ENCODE measurements around the gene VAT1. TPM values are rescaled to one million over a fixed set of nuclear protein-coding genes. Genes with fewer than 3 reads are reported as not detected.

VAT1 gene
- 189 and 196 TPM in 2 replicates for total RNA-seq

DNA sequence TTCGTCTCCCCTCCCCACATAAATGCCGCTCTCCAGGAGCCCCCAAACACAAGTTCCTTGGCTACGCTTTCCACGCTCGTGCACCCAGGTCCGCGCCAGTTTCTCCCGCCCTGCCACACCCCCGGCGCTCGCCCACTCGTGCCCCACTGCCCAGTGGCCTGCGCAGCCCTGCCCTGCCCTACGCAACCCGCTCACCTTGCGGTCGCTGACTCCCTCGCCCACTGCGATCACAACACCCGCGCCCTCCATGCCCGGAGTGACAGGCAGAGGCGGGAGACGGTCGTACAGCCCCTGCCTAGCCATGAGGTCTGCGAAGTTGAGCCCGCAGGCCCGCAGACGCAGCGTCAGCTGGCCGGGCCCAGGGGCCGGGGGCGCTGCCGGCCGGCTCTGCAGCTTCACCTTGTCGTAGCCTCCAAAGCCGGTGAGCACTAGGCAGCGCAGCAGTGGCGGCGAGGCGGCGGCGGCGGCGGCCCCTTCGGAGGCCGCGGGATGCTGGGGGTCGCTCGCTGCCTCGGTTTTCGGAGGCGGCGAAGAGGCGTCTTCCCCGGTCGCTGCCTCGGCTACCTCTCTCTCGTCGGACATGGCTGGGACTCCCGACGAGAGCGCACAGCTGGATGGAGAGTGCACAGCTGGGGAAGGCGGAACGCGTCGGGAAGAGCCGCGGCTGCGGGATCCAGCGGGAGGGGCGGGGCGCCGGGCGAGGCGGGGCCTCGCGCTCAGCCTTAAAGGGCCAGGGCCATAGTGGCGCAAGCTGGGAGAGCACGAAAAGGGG is at the start of gene VAT1:
TSS of gene VAT1 (minus strand) at position 645 of the 772 bp plus-strand sequence. CDS start at position 582, 63 bp downstream.

GRCh38 chr17:43024407-43025289 is 2.5 kb upstream of the VAT1 start, which contains the start of gene RND2:
RND2 (plus strand) TSS chr17:43025231; CDS start chr17:43025348, 117 bp downstream.

DNA sequence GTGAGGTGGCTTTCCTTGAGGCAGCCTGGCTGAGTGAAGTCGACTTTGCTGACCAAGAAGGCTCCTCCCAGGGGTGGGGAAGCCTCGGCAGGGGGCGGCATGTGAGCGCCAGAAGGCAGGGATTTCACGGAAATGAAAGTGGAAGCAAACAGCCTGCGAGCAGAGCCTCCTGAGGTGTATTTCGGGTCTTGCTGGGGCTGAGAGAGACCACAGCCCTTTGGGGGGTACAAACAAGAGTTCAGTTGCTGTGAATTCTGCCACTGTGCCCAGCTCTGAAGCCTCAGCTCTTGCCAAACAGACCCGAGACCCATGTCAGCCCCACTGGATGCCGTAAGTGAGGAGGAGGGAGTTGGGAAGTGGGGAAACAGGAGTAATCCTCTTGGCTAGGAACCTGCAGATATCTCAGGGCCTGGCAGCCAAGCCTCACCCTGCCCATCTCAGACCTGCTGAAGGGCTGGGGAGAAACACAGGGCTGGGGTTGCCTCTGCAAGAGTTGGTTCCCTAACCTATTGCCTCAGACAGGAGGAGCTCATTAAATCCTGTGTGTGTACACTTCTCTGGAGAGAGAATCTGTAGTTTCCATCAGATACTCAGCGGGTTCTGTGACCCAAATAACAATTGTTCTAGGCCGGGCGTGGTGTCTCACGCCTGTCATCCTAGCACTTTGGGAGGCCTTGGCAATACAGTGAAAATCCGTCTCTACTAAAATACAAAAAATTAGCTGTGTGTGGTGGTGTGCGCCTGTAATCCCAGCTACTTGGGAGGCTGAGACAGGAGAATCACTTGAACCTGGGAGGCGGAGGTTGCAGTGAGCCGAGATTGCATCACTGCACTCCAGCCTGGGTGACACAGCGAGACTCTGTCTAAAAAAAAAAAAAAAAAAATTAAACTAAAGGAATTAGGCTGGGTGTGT is 15.3 kb downstream of the VAT1 start, which contains the start of gene IFI35:
TSS of gene IFI35 (plus strand) at position 146 of the 913 bp plus-strand sequence. CDS start at position 310, 164 bp downstream.

GRCh38 chr17:42997984-42998938 is 23.9 kb downstream of the VAT1 start, which contains the start of gene RPL27:
RPL27 (plus strand) TSS chr17:42998419; CDS start chr17:42998751, 332 bp downstream.

DNA sequence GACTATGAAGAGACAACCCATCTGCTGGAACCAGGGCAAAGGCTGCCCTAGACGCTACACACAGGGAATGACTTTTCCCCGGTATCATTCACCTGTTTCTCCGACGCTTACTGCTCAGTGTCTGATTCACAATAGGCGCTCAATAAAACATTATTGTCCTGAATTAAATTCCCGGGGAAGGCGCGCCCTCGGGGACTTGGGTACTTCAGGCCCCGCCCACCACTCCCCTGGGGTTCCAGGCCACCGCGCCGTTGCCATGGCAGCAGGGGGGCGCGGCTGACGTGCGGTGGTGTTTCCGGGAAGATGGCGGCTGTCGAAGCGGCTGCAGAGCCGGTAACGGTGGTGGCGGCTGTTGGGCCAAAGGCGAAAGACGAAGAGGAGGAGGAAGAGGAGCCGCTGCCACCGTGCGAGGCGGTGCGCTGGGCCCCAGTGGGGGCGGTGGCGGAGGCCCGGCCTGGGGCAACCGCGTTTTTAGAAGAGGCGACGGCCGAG is 41.9 kb downstream of the VAT1 start, which contains the start of gene RUNDC1:
TSS of gene RUNDC1 (plus strand) at position 292 of the 492 bp plus-strand sequence. CDS start at position 304, 12 bp downstream.

DNA sequence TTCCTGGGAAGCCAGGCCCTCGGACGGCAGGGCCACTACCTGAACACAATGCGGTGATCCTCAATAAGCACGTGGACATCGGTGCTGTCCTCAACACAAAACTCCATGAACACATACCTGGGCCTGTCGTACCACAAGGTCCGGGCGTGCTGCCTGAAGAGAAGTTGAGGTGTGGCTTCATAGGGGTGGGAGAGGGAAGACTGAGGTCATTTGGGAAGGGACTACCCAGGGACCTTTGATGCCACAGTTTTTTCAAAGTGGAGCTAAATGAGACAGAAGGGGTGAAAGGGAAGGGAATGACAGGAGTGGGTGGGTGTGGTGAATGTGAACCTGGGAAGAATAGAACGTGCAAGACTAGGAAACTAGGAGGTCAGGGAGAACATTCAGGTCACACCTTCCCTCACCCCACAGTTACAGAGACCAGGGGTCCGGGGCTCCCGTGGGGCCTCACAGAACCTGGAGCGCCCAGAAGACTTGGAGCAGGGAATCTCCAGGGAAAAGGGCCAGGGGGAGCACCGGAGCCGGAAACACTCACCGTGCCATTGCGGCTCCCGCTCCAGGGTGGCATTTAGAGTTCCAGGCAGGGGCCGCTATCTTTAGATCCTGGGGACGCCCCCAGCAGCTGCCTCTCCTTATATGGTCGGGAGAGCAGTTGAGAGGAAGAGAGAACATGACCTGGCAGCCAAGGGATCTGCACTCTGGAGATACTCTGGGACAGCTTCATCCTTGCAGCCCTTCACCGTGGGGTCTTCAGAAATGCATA is 42.5 kb downstream of the VAT1 start, which contains the start of gene PTGES3L:
TSS of gene PTGES3L (minus strand) at position 570 of the 763 bp plus-strand sequence. CDS start at position 543, 27 bp downstream.

Other genes starting within 250 kb of the VAT1 start
- 96.5 and 96.9 TPM in 2 replicates for gene VPS25, start 248.9 kb downstream of the VAT1 start, total RNA-seq
- 0.74 and 1.7 TPM in 2 replicates for gene WNK4, start 241.8 kb downstream of the VAT1 start, total RNA-seq
- 90.8 and 94.0 TPM in 2 replicates for gene COA3, start 223.7 kb downstream of the VAT1 start, total RNA-seq
- gene CNTD1, start 223.5 kb downstream of the VAT1 start, total RNA-seq, result not detected in 2 replicates
- gene BECN1, start 198.1 kb downstream of the VAT1 start, total RNA-seq, result 76.7 and 87.3 TPM in 2 replicates
- 96.9 and 104 TPM in 2 replicates for gene PSME3, start 189.0 kb downstream of the VAT1 start, total RNA-seq
- 0.34 and 0.74 TPM in 2 replicates for gene AOC2, start 177.8 kb downstream of the VAT1 start, total RNA-seq
- gene AOC3, start 171.2 kb downstream of the VAT1 start, total RNA-seq, result under 0.01 and 0.15 TPM in 2 replicates
- not detected in 2 replicates for gene G6PC1, start 121.6 kb downstream of the VAT1 start, total RNA-seq
- gene AARSD1, start 57.9 kb downstream of the VAT1 start, total RNA-seq, result 27.2 and 31.5 TPM in 2 replicates
- 0.15 and 0.50 TPM in 2 replicates for gene PTGES3L, start 42.3 kb downstream of the VAT1 start, total RNA-seq
- 4.8 and 5.4 TPM in 2 replicates for gene RUNDC1, start 41.8 kb downstream of the VAT1 start, total RNA-seq
- gene RPL27, start 24.0 kb downstream of the VAT1 start, total RNA-seq, result 1,301 and 1,423 TPM in 2 replicates
- 22.5 and 24.1 TPM in 2 replicates for gene IFI35, start 15.6 kb downstream of the VAT1 start, total RNA-seq
- 0.45 and 0.50 TPM in 2 replicates for gene RND2, start 2.8 kb upstream of the VAT1 start, total RNA-seq
- 25.4 and 31.1 TPM in 2 replicates for gene BRCA1, start 103.0 kb upstream of the VAT1 start, total RNA-seq
- 56.3 and 56.7 TPM in 2 replicates for gene NBR1, start 148.8 kb upstream of the VAT1 start, total RNA-seq
- gene TMEM106A, start 189.5 kb upstream of the VAT1 start, total RNA-seq, result 4.4 and 5.1 TPM in 2 replicates
- not detected in 2 replicates for gene CCDC200, start 206.2 kb upstream of the VAT1 start, total RNA-seq
- not detected in 2 replicates for gene RNU2-1, start 211.6 kb upstream of the VAT1 start, total RNA-seq

Measured in bronchus fibroblast of lung (primary cell).